NCI-H510A treated with DMSO at 0.1 percent for 48 hours (cell line): ENCODE data around the gene CTXND1.

Source experiments
- DNase-seq: peaks from one replicate; lab custom pipeline; 2025; lab: John Stamatoyannopoulos, UW

CTXND1 gene

GRCh38 chr15:80208758-80209734 is 43.0 kb downstream of the CTXND1 start:
- DNase-seq: no peak

- DNase-seq: no peak
Observed at GRCh38 chr15:80207887-80208286, 44.1 kb downstream of the CTXND1 start.

- DNase-seq: peak; percentile 5
Observed at GRCh38 chr15:80204231-80204630, 47.8 kb downstream of the CTXND1 start.

- no peak for DNase-seq
Observed at GRCh38 chr15:80203361-80203885, 48.6 kb downstream of the CTXND1 start.

GRCh38 chr15:80202641-80203360 is 49.2 kb downstream of the CTXND1 start:
- DNase-seq: no peak

- DNase-seq: no peak
Observed at GRCh38 chr15:80202016-80202315, 50.0 kb downstream of the CTXND1 start.

- DNase-seq: no peak
Observed at GRCh38 chr15:80201256-80202015, 50.6 kb downstream of the CTXND1 start.

- DNase-seq: no peak
Observed at GRCh38 chr15:80199869-80200268, 52.1 kb downstream of the CTXND1 start.

- DNase-seq: no peak
Observed at GRCh38 chr15:80199366-80199765, 52.6 kb downstream of the CTXND1 start.

- no peak for DNase-seq
Observed at GRCh38 chr15:80194914-80195313, 57.1 kb downstream of the CTXND1 start.

- DNase-seq: no peak
Observed at GRCh38 chr15:80194186-80194585, 57.8 kb downstream of the CTXND1 start.

GRCh38 chr15:80191897-80192595 is 60.0 kb downstream of the CTXND1 start:
- DNase-seq: no peak

GRCh38 chr15:80191198-80191597 is 60.8 kb downstream of the CTXND1 start:
- no peak for DNase-seq

- DNase-seq: no peak
Observed at GRCh38 chr15:80188251-80188650, 63.8 kb downstream of the CTXND1 start.

- no peak for DNase-seq
Observed at GRCh38 chr15:80186597-80186996, 65.4 kb downstream of the CTXND1 start.

GRCh38 chr15:80186066-80186465 is 65.9 kb downstream of the CTXND1 start:
- no peak for DNase-seq

- no peak for DNase-seq
Observed at GRCh38 chr15:80185152-80185551, 66.9 kb downstream of the CTXND1 start.

GRCh38 chr15:80184554-80184953 is 67.5 kb downstream of the CTXND1 start:
- DNase-seq: no peak

- no peak for DNase-seq
Observed at GRCh38 chr15:80183886-80184285, 68.1 kb downstream of the CTXND1 start.

- DNase-seq: no peak
Observed at GRCh38 chr15:80183306-80183705, 68.7 kb downstream of the CTXND1 start.

- no peak for DNase-seq
Observed at GRCh38 chr15:80182611-80183261, 69.3 kb downstream of the CTXND1 start.
